BE2C (cell line): ENCODE measurements around the gene C5orf22.

Source experiments
- DNase-seq: peaks from one replicate; pipeline ENCODE4 v3.0.0-alpha.2; 2020
- H3K27me3 ChIP-seq: fragments of 250-450 bp; sonication (Bioruptor Pico); 2 replicates; pipeline ENCODE4 v1.5.1; 2020; ENCODE audit warnings: mild to moderate bottlenecking
- H3K36me3 ChIP-seq: fragments of 250-450 bp; sonication (Bioruptor Pico); 2 replicates; pipeline ENCODE4 v1.5.1; 2020; ENCODE audit warnings: mild to moderate bottlenecking
- H3K4me1 ChIP-seq: fragments of 250-450 bp; sonication (Bioruptor Pico); 2 replicates; pipeline ENCODE4 v1.5.1; 2020
- H3K4me3 ChIP-seq: 2 replicates; pipeline ENCODE4 v1.5.1; 2011; ENCODE audit warnings: low read depth, low read length
- H3K9me3 ChIP-seq: fragments of 250-450 bp; sonication (Bioruptor Pico); 2 replicates; pipeline ENCODE4 v1.5.1; 2020
- CTCF ChIP-seq: IDR thresholded peaks from 2 replicates; pipeline ENCODE4 v1.5.1; 2012; ENCODE audit warnings: mild to moderate bottlenecking, low read depth, low read length

C5orf22 gene

GRCh38 chr5:31511305-31511704 is 20.8 kb upstream of the C5orf22 start:
- Histone ChIP-seq H3K36me3 (peaks cover 77% of the 10 kb centered on the region), H3K9me3 (no peaks in the 10 kb centered on the region), H3K27me3 (no peaks in the 10 kb centered on the region)

GRCh38 chr5:31516802-31517201 is 15.3 kb upstream of the C5orf22 start:
- no peaks in the 10 kb centered on the region for H3K4me1 ChIP-seq
- H3K36me3 ChIP-seq = peaks cover 63% of the 10 kb centered on the region
- H3K27me3 ChIP-seq = no peaks in the 10 kb centered on the region; the same call in 1 of the 2 replicates
- H3K9me3 ChIP-seq = no peaks in the 10 kb centered on the region
- no peak overlapping the region for H3K4me3 ChIP-seq
- no peak for TF ChIP-seq CTCF
- no peak for DNase-seq

More at GRCh38 chr5:31511305-31511704, 20.8 kb upstream of the C5orf22 start:
- Histone ChIP-seq H3K4me3 (no peak overlapping the region), H3K4me1 (no peaks in the 10 kb centered on the region)
- no peak for TF ChIP-seq CTCF
- DNase-seq = no peak

- Histone ChIP-seq H3K9me3 (no peaks in the 10 kb centered on the region), H3K4me3 (no peak overlapping the region), H3K27me3 (no peaks in the 10 kb centered on the region; the same call in 1 of the 2 replicates), H3K4me1 (no peaks in the 10 kb centered on the region), H3K36me3 (peaks cover 78% of the 10 kb centered on the region)
- no peak for DNase-seq
- TF ChIP-seq CTCF = no peak
Measured at GRCh38 chr5:31523041-31523440, 9.1 kb upstream of the C5orf22 start.

GRCh38 chr5:31530541-31531265 is 1.4 kb upstream of the C5orf22 start:
- TF ChIP-seq CTCF = no peak
- Histone ChIP-seq H3K36me3 (peaks cover 48% of the 10 kb centered on the region), H3K9me3 (no peaks in the 10 kb centered on the region), H3K27me3 (no peaks in the 10 kb centered on the region), H3K4me3 (peak overlapping the region; percentile 99), H3K4me1 (no peaks in the 10 kb centered on the region; the same call in 1 of the 2 replicates)
- DNase-seq = no peak

GRCh38 chr5:31531543-31531887 is 586 bp upstream of the C5orf22 start:
- DNase-seq = peak; percentile 41

More at GRCh38 chr5:31531543-31531887, 586 bp upstream of the C5orf22 start:
- peaks cover 46% of the 10 kb centered on the region for H3K36me3 ChIP-seq
- H3K9me3 ChIP-seq = no peaks in the 10 kb centered on the region
- H3K27me3 ChIP-seq = no peaks in the 10 kb centered on the region
- H3K4me3 ChIP-seq = peak overlapping the region; percentile 99
- H3K4me1 ChIP-seq = no peaks in the 10 kb centered on the region; the same call in 1 of the 2 replicates
- no peak for TF ChIP-seq CTCF
